ENCODE measurements around the gene CLSTN1.
"Not testable (repeated sequence)": the region's sequence is repeated elsewhere in the genome, so short reads cannot be mapped to it uniquely, and the experiment has no call there.

CLSTN1 gene

GRCh38 chr1:9825093-9826074 lies 1.6 kb upstream of the CLSTN1 start:
- peak; percentile 56 to 66 (median 60) for DNase-seq

DNA sequence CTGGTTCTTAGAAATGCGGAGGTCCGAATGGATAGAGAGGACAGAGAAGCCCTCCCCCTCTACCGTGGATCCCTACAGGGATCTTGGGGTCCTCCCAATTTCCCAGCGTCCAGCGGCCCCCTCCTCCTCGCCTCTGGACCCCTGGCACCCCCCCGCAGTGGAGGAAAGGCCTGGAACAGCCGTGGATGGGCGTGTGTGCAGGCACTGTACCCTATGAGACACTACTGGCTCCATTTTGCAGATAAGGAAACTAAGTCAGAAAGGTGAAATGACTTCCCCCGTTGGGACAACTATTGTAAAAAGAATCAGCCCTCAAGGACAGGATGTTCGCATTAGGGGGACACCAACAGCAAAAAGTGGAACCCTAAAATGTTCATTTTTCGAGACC lies 931 bp upstream of the CLSTN1 start:
- no peak for DNase-seq

DNA sequence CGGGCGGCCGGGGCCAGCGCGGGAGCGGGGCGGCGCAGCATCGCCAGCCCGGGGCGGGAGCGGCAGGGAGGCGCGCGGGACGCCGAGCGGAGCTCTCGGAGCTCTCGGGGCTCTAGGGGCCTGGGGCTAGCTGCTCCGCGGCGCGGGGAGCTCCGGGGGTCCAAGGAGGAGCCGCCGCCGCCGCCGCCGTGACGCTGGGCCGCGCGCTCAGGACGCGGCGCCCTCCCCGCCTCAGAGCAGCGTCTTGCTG lies 147 bp downstream of the CLSTN1 start:
- DNase-seq = no peak

DNA sequence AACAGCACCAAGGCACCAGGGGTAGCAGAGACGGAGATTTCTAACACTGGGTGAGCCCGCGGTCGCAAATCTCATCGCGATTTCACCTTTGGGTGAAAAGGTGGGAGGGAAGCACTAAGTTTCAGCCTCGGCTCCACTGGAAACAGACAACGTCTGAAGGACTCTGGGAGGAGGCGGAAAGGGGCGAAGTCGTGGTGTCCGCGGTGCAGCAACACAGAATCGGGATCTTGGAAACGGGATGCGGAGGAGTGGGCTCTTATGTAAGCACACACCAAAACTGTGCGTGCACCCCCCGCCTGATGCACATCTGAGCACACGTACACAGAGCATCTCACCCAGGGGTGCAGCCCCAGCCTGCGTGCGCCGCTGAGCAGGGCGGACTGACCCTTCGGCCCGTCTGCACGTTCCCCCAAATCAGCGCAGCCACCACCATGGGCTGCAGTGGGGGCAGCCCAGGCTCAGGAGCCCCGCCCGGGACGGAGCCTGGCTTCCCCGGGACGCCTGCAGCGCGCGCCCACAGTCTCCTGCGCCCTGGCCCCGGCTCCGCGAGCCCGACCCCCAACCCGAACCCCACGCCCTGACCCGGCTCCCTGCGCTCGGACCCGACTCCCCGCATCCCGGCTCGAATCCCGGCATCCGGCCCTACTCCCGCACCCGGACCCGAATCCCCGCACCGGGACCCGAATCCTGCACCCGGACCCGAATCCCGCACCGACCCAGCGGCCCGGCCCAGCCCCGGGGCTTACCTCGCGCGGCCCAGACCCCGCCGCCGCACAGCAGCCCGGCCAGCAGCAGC lies 670 bp downstream of the CLSTN1 start:
- peak; percentile 41 to 59 (median 57) for DNase-seq

- no peak for DNase-seq
Observed at GRCh38 chr1:9822490-9822889, 1.3 kb downstream of the CLSTN1 start.

- DNase-seq = no peak
Observed at GRCh38 chr1:9821710-9822109, 2.1 kb downstream of the CLSTN1 start.

DNA sequence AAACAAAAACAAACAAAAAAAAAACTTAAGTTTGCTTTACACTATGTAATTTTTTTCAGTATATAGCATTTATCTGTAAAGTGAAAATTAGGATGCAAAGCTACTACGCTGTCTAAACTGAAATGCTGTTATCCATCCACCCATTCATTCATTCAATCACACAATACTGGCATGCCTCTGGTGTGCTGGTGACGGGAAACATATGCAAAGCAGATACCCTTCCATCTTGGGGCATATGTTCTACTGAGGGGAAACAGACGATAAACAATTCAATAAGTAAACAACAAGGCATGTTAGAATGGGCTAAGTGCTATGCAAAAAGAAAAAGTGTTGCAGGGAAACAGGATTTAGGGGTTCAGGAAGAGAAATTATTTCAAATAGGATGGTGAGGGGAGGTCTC lies 3.2 kb downstream of the CLSTN1 start:
- no peak for DNase-seq

- DNase-seq = no peak
Observed at GRCh38 chr1:9817734-9818133, 6.0 kb downstream of the CLSTN1 start.

DNA sequence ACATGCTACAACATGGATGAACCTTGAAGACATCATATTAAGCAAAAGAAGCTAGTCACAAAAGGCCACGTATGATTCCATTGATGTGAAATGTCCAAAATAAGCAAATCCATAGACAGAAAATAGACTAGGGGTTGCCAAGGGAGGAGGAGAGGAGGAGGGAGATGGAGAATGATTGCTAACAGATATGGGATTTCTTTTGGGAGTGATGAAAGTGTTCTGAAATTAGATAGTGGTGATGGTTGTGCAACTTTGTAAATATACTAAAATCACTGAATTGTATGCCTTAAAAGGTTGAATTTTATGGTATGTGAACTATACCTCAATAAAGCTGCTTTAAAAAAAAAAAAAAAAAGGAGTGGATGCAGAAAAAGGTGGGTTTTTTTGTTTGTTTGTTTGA lies 7.6 kb downstream of the CLSTN1 start:
- DNase-seq = no peak

DNA sequence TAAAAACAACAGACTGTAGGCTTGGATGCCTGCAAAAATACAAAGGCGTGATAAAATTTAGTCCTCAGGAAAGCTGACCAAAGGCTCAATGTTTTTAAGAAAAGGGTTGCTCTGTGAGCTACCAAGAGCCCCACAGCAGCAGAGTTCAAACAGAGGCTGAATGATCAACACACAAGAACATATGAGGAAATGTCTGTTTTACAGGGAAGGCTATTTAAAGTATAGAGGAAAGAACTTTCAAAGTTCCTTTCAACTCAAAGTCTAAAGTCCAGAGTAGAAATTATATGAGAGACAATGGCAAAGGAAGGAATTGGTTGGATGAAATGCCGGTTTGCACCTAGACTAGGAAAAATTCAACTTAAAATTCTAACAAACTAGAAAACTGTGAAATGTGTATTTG lies 8.6 kb downstream of the CLSTN1 start:
- DNase-seq = no peak

DNA sequence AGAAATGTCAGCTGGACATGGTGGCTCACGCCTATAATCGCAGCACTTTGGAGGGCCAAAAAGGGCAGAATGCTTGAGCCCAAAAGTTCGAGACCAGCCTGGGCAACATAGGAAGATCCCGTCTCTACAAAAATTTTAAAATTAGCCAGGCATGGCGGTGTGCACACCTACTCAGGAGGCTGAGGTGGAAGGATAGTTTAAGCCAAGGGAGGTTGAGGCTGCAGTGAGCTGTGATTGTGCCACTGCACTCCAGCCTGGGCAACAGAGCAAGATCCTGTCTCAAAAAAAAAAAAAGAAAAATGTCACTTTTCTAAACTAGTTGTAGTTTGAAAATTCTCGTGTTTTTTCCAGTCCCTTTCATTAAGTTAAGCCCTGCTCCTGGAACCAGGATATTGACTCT lies 9.1 kb downstream of the CLSTN1 start:
- DNase-seq = no peak

GRCh38 chr1:9811239-9811966 lies 12.4 kb downstream of the CLSTN1 start:
- DNase-seq = no peak

DNA sequence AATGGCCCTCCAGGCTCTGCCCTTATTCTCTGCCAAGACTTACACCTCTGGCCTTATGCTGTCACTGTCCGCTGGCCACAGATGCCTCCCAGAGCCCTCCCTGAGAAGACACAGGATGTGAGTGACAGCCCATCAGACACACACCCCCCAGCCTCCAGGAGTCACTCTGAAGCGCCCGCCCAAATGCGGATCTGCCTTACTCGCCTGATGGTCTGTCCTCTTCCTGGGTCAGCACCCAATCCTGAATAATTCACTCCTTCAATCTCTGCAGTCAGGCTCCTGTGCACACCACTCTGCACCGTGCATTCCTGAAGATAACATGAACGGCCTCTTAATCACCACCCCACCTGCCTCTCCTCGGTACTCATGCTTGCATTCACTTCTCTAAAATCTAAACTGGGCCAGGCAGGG lies 14.7 kb downstream of the CLSTN1 start:
- no peak for DNase-seq

- DNase-seq = no peak
Observed at GRCh38 chr1:9808459-9808858, 15.3 kb downstream of the CLSTN1 start.

- peak in 1 of 3 donors; percentile 0 for DNase-seq
Observed at GRCh38 chr1:9807541-9807940, 16.2 kb downstream of the CLSTN1 start.

DNA sequence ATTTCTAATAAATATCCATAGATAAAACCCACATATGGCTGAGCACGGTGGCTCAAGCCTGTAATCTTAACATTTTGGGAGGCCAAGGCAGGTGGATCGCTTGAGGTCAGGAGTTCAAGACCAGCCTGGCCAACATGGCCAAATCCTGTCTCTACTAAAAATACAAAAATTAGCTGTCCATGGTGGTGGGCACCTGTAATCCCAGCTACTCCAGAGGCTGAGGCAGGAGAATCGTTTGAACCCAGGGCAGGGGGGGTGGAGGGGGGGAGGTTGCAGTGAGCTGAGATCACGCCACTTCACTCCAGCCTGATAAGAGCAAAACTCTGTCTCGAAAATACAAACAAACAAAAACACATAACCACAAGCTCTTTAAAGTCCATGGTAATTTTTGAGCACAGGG lies 17.8 kb downstream of the CLSTN1 start:
- DNase-seq = not testable (repeated sequence)

GRCh38 chr1:9805006-9805508 lies 18.7 kb downstream of the CLSTN1 start:
- no peak for DNase-seq

- DNase-seq = not testable (repeated sequence)
Observed at GRCh38 chr1:9803003-9803918, 20.5 kb downstream of the CLSTN1 start.

- no peak for DNase-seq
Observed at GRCh38 chr1:9801909-9802308, 21.9 kb downstream of the CLSTN1 start.

DNA sequence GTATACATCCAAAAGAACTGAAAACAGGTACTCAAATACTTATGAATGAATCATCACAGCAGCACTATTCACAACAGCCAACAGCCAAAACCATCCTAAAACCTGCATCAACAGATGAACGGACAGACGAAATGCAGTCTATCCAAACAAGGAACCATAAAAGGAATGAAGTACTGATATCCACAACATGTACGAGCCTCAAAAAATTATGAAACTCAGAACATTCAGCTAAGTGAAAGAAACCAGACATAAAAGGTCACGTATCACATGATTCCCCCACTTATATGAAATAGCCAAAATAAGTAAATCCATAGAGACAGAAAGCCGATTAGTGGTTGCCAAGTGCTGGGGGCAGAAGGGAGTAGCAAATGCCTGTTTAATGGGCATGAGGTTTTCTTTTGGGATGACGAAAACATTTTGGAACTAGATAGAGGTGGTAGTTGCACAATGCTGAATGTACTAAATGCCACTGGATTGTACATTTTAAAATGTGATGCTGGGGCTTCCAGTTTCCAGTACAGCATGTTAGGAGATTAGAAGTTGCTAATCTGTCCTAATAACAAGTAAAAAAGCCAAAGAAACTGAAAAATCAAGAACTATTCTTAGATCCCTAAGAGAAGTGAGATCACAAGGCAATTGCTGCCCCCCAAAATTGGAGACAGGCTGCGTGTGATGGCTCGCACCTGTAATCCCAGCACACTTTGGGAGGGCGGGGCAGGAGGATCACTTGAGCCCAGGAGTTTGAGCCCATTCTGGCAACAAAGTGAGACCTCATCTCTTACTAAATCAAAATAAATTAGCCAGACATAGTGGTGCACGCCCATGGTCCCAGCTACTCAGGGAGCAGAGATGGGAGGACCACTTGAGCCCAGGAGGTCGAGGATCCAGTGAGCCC lies 25.3 kb downstream of the CLSTN1 start:
- no peak for DNase-seq

- DNase-seq = no peak
Observed at GRCh38 chr1:9797049-9797448, 26.7 kb downstream of the CLSTN1 start.

All from suppressor macrophage treated with lipopolysaccharide for 1 hour (primary cell).